B cell (primary cell): ENCODE results near the gene RIPOR3. TPM values are rescaled to one million over a fixed set of nuclear protein-coding genes. Genes with fewer than 3 reads are reported as not detected.

ENCODE experiments used
- ATAC-seq: fragments of 200-7000 bp; cut with Tn5 transposase; one replicate; pipeline ENCODE4 v1.10.0; 2021; ENCODE audit warnings: low read depth, mild to moderate bottlenecking, moderate number of reproducible peaks, moderate library complexity
- CTCF ChIA-PET: fragments of 350-600 bp; sonication (Branson Sonifier 250); formaldehyde crosslinking; loops from one replicate; lab custom pipeline; 2021; ENCODE audit warnings: antibody characterized with exemption, inconsistent platforms; lab: Charles Lee
- POLR2A ChIA-PET: fragments of 350-600 bp; sonication (Branson Sonifier 250); formaldehyde crosslinking; loops from one replicate; lab custom pipeline; 2021; ENCODE audit warnings: antibody characterized with exemption; lab: Charles Lee
- DNase-seq: peaks from one replicate; pipeline ENCODE4 v3.0.0; 2013
- H2AFZ ChIP-seq: 2 replicates; pipeline ENCODE4 v1.6.1; 2012; ENCODE audit warnings: mild to moderate bottlenecking, low read depth, low read length; ENCODE audit not compliant: insufficient read depth, poor library complexity, severe bottlenecking
- H3K27ac ChIP-seq, 2 donors: 1 replicate in 1 of 2; 2 replicates in 1 of 2; pipeline ENCODE4 v1.5.1; 2012 to 2013; ENCODE audit warnings: low read length in 2 of 2, mild to moderate bottlenecking in 2 of 2, moderate library complexity in 1 of 2
- H3K27me3 ChIP-seq, 4 experiments: fragments of 200-600 bp in 1 of 4; sonication (generic) in 1 of 4; replicated peaks in 1 of 4; 1 replicate in 2 of 4; 2 replicates in 2 of 4; pipeline versions ENCODE4 v1.6.1 to v1.7.0; 2013 to 2016; ENCODE audit warnings: low read length in 3 of 4, mild to moderate bottlenecking in 2 of 4, mixed read lengths in 1 of 4, moderate library complexity in 1 of 4; ENCODE audit not compliant: insufficient read depth in 4 of 4, control insufficient read depth in 3 of 4; ENCODE audit errors: control extremely low read depth in 1 of 4
- H3K36me3 ChIP-seq, 2 experiments: replicated peaks in 1 of 2; 1 replicate in 1 of 2; 2 replicates in 1 of 2; pipeline versions ENCODE4 v1.6.1 to v1.7.1; 2013; ENCODE audit warnings: low read length in 1 of 2; ENCODE audit not compliant: insufficient read depth in 2 of 2, control insufficient read depth in 1 of 2; ENCODE audit errors: control extremely low read depth in 1 of 2, extremely low read depth in 1 of 2
- H3K4me1 ChIP-seq, 2 donors: fragments of 200-600 bp in 1 of 2; sonication (generic) in 1 of 2; 1 replicate in 1 of 2; 2 replicates in 1 of 2; pipeline versions ENCODE4 v1.5.1 to v1.6.1; 2013 to 2017; ENCODE audit warnings: low read length in 2 of 2; ENCODE audit not compliant: control insufficient read depth in 2 of 2, insufficient read depth in 2 of 2
- H3K4me2 ChIP-seq: replicated peaks from 2 replicates; pipeline ENCODE3; 2012; ENCODE audit warnings: mild to moderate bottlenecking, low read depth, low read length; ENCODE audit not compliant: poor library complexity, severe bottlenecking
- H3K4me3 ChIP-seq, 5 experiments: fragments of 200-600 bp in 1 of 5; sonication (generic) in 1 of 5; 1 replicate in 3 of 5; 2 replicates in 2 of 5; pipeline versions ENCODE4 v1.5.1 to v1.7.0; 2011 to 2016; ENCODE audit warnings: low read length in 4 of 5, mild to moderate bottlenecking in 4 of 5, low read depth in 2 of 5, control low read depth in 1 of 5, moderate library complexity in 1 of 5; ENCODE audit not compliant: insufficient read depth in 1 of 5; ENCODE audit errors: control extremely low read depth in 1 of 5, extremely low read depth in 1 of 5
- H3K79me2 ChIP-seq: fragments of 200-600 bp; sonication (generic); one replicate; pipeline ENCODE4 v1.6.0; 2016; ENCODE audit warnings: low read length; ENCODE audit not compliant: control insufficient read depth, insufficient read depth
- H3K9ac ChIP-seq: fragments of 200-600 bp; sonication (generic); 2 replicates; pipeline ENCODE4 v1.6.1; 2017; ENCODE audit warnings: mild to moderate bottlenecking, low read length, moderate library complexity
- H3K9me3 ChIP-seq, 3 donors: one replicate each; pipeline versions ENCODE4 v1.6.1 to v1.7.1; 2013; ENCODE audit warnings: low read length in 2 of 3; ENCODE audit not compliant: control insufficient read depth in 2 of 3, insufficient read depth in 1 of 3; ENCODE audit errors: control extremely low read depth in 1 of 3
- H4K20me1 ChIP-seq: 2 replicates; pipeline ENCODE4 v1.6.0; 2012; ENCODE audit warnings: mild to moderate bottlenecking, low read length; ENCODE audit not compliant: insufficient read depth, control insufficient read depth, poor library complexity, severe bottlenecking
- H3K27ac Mint-ChIP-seq: one replicate; pipeline ENCODE4 v1.8.0; 2021; ENCODE audit warnings: mixed read lengths
- H3K27me3 Mint-ChIP-seq: one replicate; pipeline ENCODE4 v1.8.0; 2021; ENCODE audit warnings: mixed read lengths
- H3K4me1 Mint-ChIP-seq: one replicate; pipeline ENCODE4 v1.8.0; 2021; ENCODE audit warnings: mixed read lengths
- H3K4me3 Mint-ChIP-seq: one replicate; pipeline ENCODE4 v1.8.0; 2021; ENCODE audit warnings: mixed read lengths
- H3K9me3 Mint-ChIP-seq: one replicate; pipeline ENCODE4 v1.8.0; 2022; ENCODE audit warnings: mixed read lengths; ENCODE audit not compliant: insufficient read depth
- CTCF ChIP-seq: fragments of 200-600 bp; IDR thresholded peaks from one replicate; pipeline ENCODE4 v1.8.0; 2022; ENCODE audit warnings: antibody characterized with exemption, mild to moderate bottlenecking
- EZH2 ChIP-seq: IDR thresholded peaks from 2 replicates; pipeline ENCODE4 v1.6.1; 2012; ENCODE audit warnings: borderline replicate concordance, low read depth, mild to moderate bottlenecking, moderate library complexity, low read length; ENCODE audit not compliant: insufficient read depth, poor library complexity, severe bottlenecking
- WGBS: methylation state at CpG from one replicate; pipeline ENCODE4 v1.1.5; 2013; ENCODE audit warnings: missing lambda C conversion rate; ENCODE audit not compliant: insufficient coverage; 5-methylcytosine and 5-hydroxymethylcytosine counted together
- intact Hi-C: fragments of 100-400 bp; cut with micrococcal nuclease; formaldehyde crosslinking; loops from one replicate; pipeline ENCODE4 v1.10.0; 2022
- polyA plus RNA-seq: library from polyadenylated mRNA; depleted of rRNA; stranded (reverse); fragments of >200 nt; gene quantifications from 2 replicates; pipeline ENCODE4 v1.2.3, GENCODE V29; 2012
- total RNA-seq, 2 donors: library from RNA; stranded (reverse); fragments of 120-200 nt in 1 of 2; gene quantifications; 1 replicate in 1 of 2; 2 replicates in 1 of 2; pipeline versions ENCODE4 v1.2.3 to v1.2.4, GENCODE V29; 2013 to 2022

Gene RIPOR3
- total and polyA plus RNA-seq, 2 donors (not counting 1 experiment from before 2014, with no cell fraction given) = 0.09 to 0.27 TPM

- H3K36me3 ChIP-seq = no peaks in the 10 kb centered on the region
- ChIA-PET CTCF (no interaction called here), POLR2A (no interaction called here)
- no peak for TF ChIP-seq EZH2
- no peak for TF ChIP-seq CTCF
- peaks cover 0 to 11% (median 0%) of the 10 kb centered on the region in 4 experiments for H3K27me3 ChIP-seq
- 55% methylated on average over 4 of the region's 5 CpGs for WGBS
- no peak overlapping the region for H3K27ac ChIP-seq
- intact Hi-C loops = no loop called here
- no peaks in the 10 kb centered on the region for H4K20me1 ChIP-seq
- H3K9me3 ChIP-seq = no peaks in the 10 kb centered on the region
- H3K4me3 Mint-ChIP-seq = no peak overlapping the region
- no peak for DNase-seq
- H3K27ac Mint-ChIP-seq = no peak overlapping the region
- no peak overlapping the region for H3K4me2 ChIP-seq
- ATAC-seq = no peak
- no peaks in the 10 kb centered on the region for H3K79me2 ChIP-seq
- H2AFZ ChIP-seq = no peak overlapping the region
- H3K9ac ChIP-seq = no peak overlapping the region
- H3K27me3 Mint-ChIP-seq = peaks cover 44% of the 10 kb centered on the region
- no peaks in the 10 kb centered on the region for H3K4me1 ChIP-seq
- no peaks in the 10 kb centered on the region for H3K4me1 Mint-ChIP-seq
- H3K4me3 ChIP-seq = no peak overlapping the region
- H3K9me3 Mint-ChIP-seq = no peaks in the 10 kb centered on the region
These were observed 18.3 kb upstream of the RIPOR3 start for GRCh38 chr20:50709636-50709973.

- no peak overlapping the region for H3K4me3 Mint-ChIP-seq
- H3K4me1 ChIP-seq = no peaks in the 10 kb centered on the region
- no peak overlapping the region for H3K4me2 ChIP-seq
- 80% methylated on average over 1 of the region's 8 CpGs for WGBS
- H4K20me1 ChIP-seq = no peaks in the 10 kb centered on the region
- intact Hi-C loops = no loop called here
- H3K27me3 ChIP-seq = peaks cover 0 to 11% (median 0%) of the 10 kb centered on the region in 4 experiments
- no peak overlapping the region for H3K27ac ChIP-seq
- H3K36me3 ChIP-seq = no peaks in the 10 kb centered on the region
- H3K9me3 ChIP-seq = no peaks in the 10 kb centered on the region
- H3K9me3 Mint-ChIP-seq = no peaks in the 10 kb centered on the region
- H3K4me3 ChIP-seq = no peak overlapping the region
- no peaks in the 10 kb centered on the region for H3K79me2 ChIP-seq
- no peak overlapping the region for H3K27ac Mint-ChIP-seq
- TF ChIP-seq CTCF (no peak), EZH2 (no peak)
- H3K4me1 Mint-ChIP-seq = no peaks in the 10 kb centered on the region
- DNase-seq (no peak), ATAC-seq (no peak)
- H2AFZ ChIP-seq = no peak overlapping the region
- CTCF ChIA-PET = no interaction called here
- H3K27me3 Mint-ChIP-seq = peaks cover 44% of the 10 kb centered on the region
- POLR2A ChIA-PET = no interaction called here
- H3K9ac ChIP-seq = no peak overlapping the region
These were observed 17.7 kb upstream of the RIPOR3 start for GRCh38 chr20:50708845-50709635.
